ELR (cell line): ENCODE data around the gene VWDE.
A peak's percentile ranks its signal among the peaks of the same experiment; 100 is the strongest.

ENCODE experiments used
- DNase-seq: peaks from one replicate; pipeline ENCODE4 v3.0.0-alpha.2; 2015; ENCODE audit warnings: low read depth

Gene VWDE

GRCh38 chr7:12287901-12288300 is 115.8 kb downstream of the VWDE start:
- no peak for DNase-seq

GRCh38 chr7:12281038-12281437 is 122.6 kb downstream of the VWDE start:
- peak; percentile 60 for DNase-seq
